ENCODE results near the gene STX5. TPM values are rescaled to one million over a fixed set of nuclear protein-coding genes. Genes with fewer than 3 reads are reported as not detected.

STX5 gene
- total RNA-seq, 2 experiments from 2014 or later = 24.6 to 29.2 TPM

Small RNA genes within 50 kb of the gene (microRNA-seq; reads per million reads assigned to microRNA genes)
- gene MIR6514 (ENCODE audit: borderline microRNAs expressed, borderline number of aligned reads, borderline replicate concordance) (2.8 reads per million), gene MIR6748 (ENCODE audit: borderline microRNAs expressed, borderline number of aligned reads, borderline replicate concordance) (not detected)

Other genes starting within 250 kb of the STX5 start
- gene TUT1, start 240.5 kb downstream of the STX5 start, total RNA-seq = 10 to 100 TPM; 32.7 to 34.2 TPM
- gene MTA2, start 230.2 kb downstream of the STX5 start, total RNA-seq = 100 to 1,000 TPM; 166 to 167 TPM
- 100 to 1,000 TPM; 113 to 116 TPM for gene EML3, start 219.3 kb downstream of the STX5 start, total RNA-seq
- gene ROM1, start 218.8 kb downstream of the STX5 start, total RNA-seq = 1 to 10 TPM; 1.1 to 1.5 TPM
- 10 to 100 TPM; 67.0 to 70.4 TPM for gene B3GAT3, start 210.1 kb downstream of the STX5 start, total RNA-seq
- gene GANAB, start 185.4 kb downstream of the STX5 start, total RNA-seq = 100 to 1,000 TPM; 247 to 249 TPM
- 10 to 100 TPM; 30.2 to 30.8 TPM for gene INTS5, start 178.7 kb downstream of the STX5 start, total RNA-seq
- gene C11orf98, start 166.8 kb downstream of the STX5 start, total RNA-seq = 100 to 1,000 TPM; 107 to 110 TPM
- 10 to 100 TPM; 27.7 to 33.9 TPM for gene CSKMT, start 166.7 kb downstream of the STX5 start, total RNA-seq
- 1 to 10 TPM; 6.0 to 6.2 TPM for gene UQCC3, start 160.4 kb downstream of the STX5 start, total RNA-seq
- 10 to 100 TPM; 10.8 to 14.1 TPM for gene LBHD1, start 159.8 kb downstream of the STX5 start, total RNA-seq
- gene UBXN1, start 153.0 kb downstream of the STX5 start, total RNA-seq = 100 to 1,000 TPM; 110 to 116 TPM
- gene LRRN4CL, start 142.5 kb downstream of the STX5 start, total RNA-seq = under 1 TPM; 0.12 to 0.21 TPM
- gene BSCL2, start 124.6 kb downstream of the STX5 start, total RNA-seq = 10 to 100 TPM; 18.0 to 20.4 TPM
- not detected for gene GNG3, start 124.4 kb downstream of the STX5 start, total RNA-seq
- gene HNRNPUL2, start 104.6 kb downstream of the STX5 start, total RNA-seq = 10 to 100 TPM; 56.0 to 62.3 TPM
- 10 to 100 TPM; 37.6 to 43.0 TPM for gene TTC9C, start 103.6 kb downstream of the STX5 start, total RNA-seq
- 1 to 10 TPM; 8.4 to 9.7 TPM for gene ZBTB3, start 77.9 kb downstream of the STX5 start, total RNA-seq
- gene POLR2G, start 70.5 kb downstream of the STX5 start, total RNA-seq = 100 to 1,000 TPM; 116 to 124 TPM
- 10 to 100 TPM; 11.9 to 12.0 TPM for gene TAF6L, start 60.7 kb downstream of the STX5 start, total RNA-seq
- 10 to 100 TPM; 25.0 to 25.5 TPM for gene TMEM179B, start 44.6 kb downstream of the STX5 start, total RNA-seq
- 10 to 100 TPM in 1 of 2 experiments, 1 to 10 TPM in 1; 9.2 to 10.2 TPM for gene TMEM223, start 40.0 kb downstream of the STX5 start, total RNA-seq
- 10 to 100 TPM; 70.8 to 83.6 TPM for gene NXF1, start 26.6 kb downstream of the STX5 start, total RNA-seq
- under 1 TPM in 1 of 2 experiments, not detected in 1; 0.53 TPM for gene TEX54, start 790 bp upstream of the STX5 start, total RNA-seq
- 10 to 100 TPM; 72.6 to 73.0 TPM for gene WDR74, start 7.5 kb upstream of the STX5 start, total RNA-seq
- 100 to 1,000 TPM; 309 to 314 TPM for gene SLC3A2, start 48.8 kb upstream of the STX5 start, total RNA-seq
- gene CHRM1, start 89.3 kb upstream of the STX5 start, total RNA-seq = not detected
- gene SLC22A6, start 152.9 kb upstream of the STX5 start, total RNA-seq = not detected
- not detected for gene SLC22A8, start 183.8 kb upstream of the STX5 start, total RNA-seq